A549 (cell line): Measurements from ENCODE around the gene JAZF1.

Experiments used
- CTCF ChIP-seq: fragments of >200 bp; sonication (Bioruptor Twin); formaldehyde crosslinking; IDR thresholded peaks from 3 replicates; pipeline ENCODE4 v1.5.1; 2016
- HOXA7 ChIP-seq: fragments of 250-450 bp; sonication (Bioruptor Pico); IDR thresholded peaks from 2 replicates; pipeline ENCODE4 v1.5.0; 2020; ENCODE audit warnings: mild to moderate bottlenecking, moderate library complexity
- RFX5 ChIP-seq: fragments of 450-650 bp; IDR thresholded peaks from 2 replicates; pipeline ENCODE4 v1.7.1; 2014; ENCODE audit warnings: antibody characterized with exemption, mild to moderate bottlenecking, moderate library complexity

- TF ChIP-seq CTCF = no peak
- TF ChIP-seq HOXA7 (CRISPR knock-in tag) = no peak
- TF ChIP-seq RFX5 = no peak
Measured at GRCh38 chr7:27940341-27940740, 240.3 kb downstream of the JAZF1 start.
